GM13976 (cell line): ENCODE results near the gene SCO2.

Experiments used
- DNase-seq: peaks from one replicate; pipeline ENCODE4 v3.0.0; 2012; ENCODE audit warnings: low spot score
- in situ Hi-C: fragments of 300-500 bp; cut with MboI; formaldehyde crosslinking; loops from one replicate; pipeline ENCODE4 v1.12.0; 2022; ENCODE audit warnings: low sequenced_read_pairs, mixed read lengths, inconsistent platforms; ENCODE audit not compliant: unreplicated experiment
- TF ChIP-seq, protein P1 (sequence below): IDR thresholded peaks from 2 replicates; pipeline ENCODE4 v1.5.1; 2012; ENCODE audit warnings: borderline replicate concordance, mild to moderate bottlenecking; ENCODE audit not compliant: insufficient read depth; ENCODE audit errors: extremely low read depth, missing control alignments, control extremely low read depth

The SCO2 gene

GRCh38 chr22:50531962-50532674, 6.7 kb upstream of the SCO2 start:
- in situ Hi-C loops: no loop called here
- no peak for DNase-seq
- TF ChIP-seq, protein P1, sequence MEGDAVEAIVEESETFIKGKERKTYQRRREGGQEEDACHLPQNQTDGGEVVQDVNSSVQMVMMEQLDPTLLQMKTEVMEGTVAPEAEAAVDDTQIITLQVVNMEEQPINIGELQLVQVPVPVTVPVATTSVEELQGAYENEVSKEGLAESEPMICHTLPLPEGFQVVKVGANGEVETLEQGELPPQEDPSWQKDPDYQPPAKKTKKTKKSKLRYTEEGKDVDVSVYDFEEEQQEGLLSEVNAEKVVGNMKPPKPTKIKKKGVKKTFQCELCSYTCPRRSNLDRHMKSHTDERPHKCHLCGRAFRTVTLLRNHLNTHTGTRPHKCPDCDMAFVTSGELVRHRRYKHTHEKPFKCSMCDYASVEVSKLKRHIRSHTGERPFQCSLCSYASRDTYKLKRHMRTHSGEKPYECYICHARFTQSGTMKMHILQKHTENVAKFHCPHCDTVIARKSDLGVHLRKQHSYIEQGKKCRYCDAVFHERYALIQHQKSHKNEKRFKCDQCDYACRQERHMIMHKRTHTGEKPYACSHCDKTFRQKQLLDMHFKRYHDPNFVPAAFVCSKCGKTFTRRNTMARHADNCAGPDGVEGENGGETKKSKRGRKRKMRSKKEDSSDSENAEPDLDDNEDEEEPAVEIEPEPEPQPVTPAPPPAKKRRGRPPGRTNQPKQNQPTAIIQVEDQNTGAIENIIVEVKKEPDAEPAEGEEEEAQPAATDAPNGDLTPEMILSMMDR: no peak

GRCh38 chr22:50531546-50531961, 6.2 kb upstream of the SCO2 start:
- TF ChIP-seq, protein P1: no peak
- in situ Hi-C loops: no loop called here

DNA sequence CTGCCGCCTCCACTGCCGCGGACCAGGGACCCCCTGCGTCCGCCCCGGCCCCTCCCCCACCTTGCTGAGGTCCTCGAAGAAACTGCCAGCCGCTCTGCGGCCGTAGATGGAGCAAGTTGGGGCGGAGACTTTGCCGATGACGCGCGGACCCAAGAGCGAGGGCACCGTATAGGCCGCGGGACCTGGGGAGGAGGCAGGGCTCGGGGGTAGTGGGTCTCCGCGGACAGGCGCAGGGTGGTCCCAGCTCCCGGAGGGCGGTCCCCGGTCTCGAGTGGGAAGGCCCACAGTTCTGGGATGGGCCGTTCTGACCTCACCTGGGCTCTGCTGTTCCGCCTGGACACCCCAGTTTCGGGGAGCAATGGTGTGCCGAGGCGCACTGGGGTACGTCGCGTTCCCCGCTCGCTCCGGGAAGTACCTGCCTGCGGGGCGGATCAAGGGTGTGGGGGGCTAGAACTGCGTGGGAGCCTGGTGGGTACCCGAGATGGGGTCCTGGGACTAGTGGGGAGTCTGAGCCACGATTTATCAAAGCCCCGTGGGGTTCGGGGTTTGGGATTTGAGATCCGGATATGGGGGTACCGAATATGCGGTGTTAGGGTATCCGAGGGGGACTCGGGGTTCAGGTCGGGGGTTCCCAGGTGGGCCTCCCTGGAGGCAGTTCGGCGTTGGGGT, 5.6 kb upstream of the SCO2 start:
- peak; percentile 80 for DNase-seq
- in situ Hi-C loops: no loop called here
- TF ChIP-seq, protein P1: no peak

More at GRCh38 chr22:50531546-50531961, 6.2 kb upstream of the SCO2 start:
- DNase-seq: peak; percentile 77

DNA sequence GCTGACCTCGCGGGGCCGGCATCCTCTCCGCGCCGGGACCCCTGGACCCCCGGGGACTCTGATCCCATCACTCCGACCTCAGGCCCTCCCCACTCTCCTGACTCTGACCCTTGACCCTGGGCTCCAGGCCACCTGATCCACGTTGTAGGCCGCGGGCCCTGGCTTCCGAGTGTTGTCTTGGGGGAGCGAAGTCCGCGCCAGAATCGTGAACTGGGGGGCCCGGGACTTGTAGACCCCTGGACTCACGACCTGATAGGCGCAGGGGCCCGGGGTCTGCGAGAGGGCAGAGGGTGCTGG, 5.1 kb upstream of the SCO2 start:
- TF ChIP-seq, protein P1: no peak
- DNase-seq: no peak
- in situ Hi-C loops: no loop called here

DNA sequence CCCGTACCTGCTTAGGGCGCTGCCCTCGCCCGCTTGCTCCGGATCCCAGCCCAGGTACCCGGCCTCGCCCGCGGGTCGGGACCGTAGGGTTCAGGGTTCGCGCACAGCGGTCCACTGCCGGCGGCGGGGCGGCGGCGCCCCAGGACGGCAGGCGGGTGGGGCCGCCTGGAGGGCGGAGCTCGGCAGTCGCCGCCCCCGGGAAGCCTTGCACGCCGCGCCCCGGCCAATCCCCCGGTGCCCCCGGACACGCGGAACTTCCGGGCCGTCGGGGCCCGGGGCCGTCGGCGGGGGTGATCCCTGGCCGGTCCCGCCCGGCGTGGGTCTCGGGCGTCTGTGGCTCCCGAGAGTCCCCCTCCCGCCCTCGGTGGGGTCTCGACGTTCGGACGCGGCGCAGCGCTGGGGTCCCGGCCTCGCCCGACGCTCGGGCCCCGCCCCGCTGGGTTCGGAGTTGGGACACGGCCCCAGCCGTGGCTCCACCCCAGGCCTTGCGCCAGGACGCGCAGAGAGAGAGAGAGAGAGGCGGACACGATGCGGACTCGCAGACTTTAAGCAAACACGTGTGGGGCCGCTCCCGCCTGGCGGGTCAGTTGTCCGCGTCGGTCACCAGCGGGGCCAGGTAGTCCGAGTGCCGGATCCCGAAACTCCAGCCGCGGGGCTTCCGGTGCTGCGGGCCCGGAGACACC, 4.6 kb upstream of the SCO2 start, which contains the start of gene TYMP:
TSS of gene TYMP (minus strand) at position 116 of the 683 bp plus-strand sequence. CDS start 303 bp downstream, outside the sequence.
- in situ Hi-C loops: no loop called here
- peak; percentile 88 for DNase-seq
- TF ChIP-seq, protein P1: no peak

- no peak for DNase-seq
- in situ Hi-C loops: no loop called here
- TF ChIP-seq, protein P1: no peak
These were observed 4.1 kb upstream of the SCO2 start for GRCh38 chr22:50529416-50529896.
